ENCODE data around the gene DRICH1.
A peak's percentile ranks its signal among the peaks of the same experiment; 100 is the strongest.
"Not testable (repeated sequence)": the region's sequence is repeated elsewhere in the genome, so short reads cannot be mapped to it uniquely, and the experiment has no call there.

Gene DRICH1

GRCh38 chr22:23632178-23632577, at the start of gene DRICH1:
DRICH1 (minus strand) TSS chr22:23632321; CDS start chr22:23632023, 298 bp downstream.
- DNase-seq = no peak

- DNase-seq = no peak
Observed at GRCh38 chr22:23681026-23681809, 49.1 kb upstream of the DRICH1 start.

- DNase-seq = no peak
Observed at GRCh38 chr22:23678133-23678532, 46.0 kb upstream of the DRICH1 start.

GRCh38 chr22:23677701-23677995, 45.5 kb upstream of the DRICH1 start:
- no peak for DNase-seq

- not testable (repeated sequence) for DNase-seq
Observed at GRCh38 chr22:23676841-23677700, 45.0 kb upstream of the DRICH1 start.

GRCh38 chr22:23675502-23676415, 43.6 kb upstream of the DRICH1 start:
- DNase-seq = peak; percentile 49

GRCh38 chr22:23674886-23675501, 42.9 kb upstream of the DRICH1 start:
- DNase-seq = not testable (repeated sequence)

GRCh38 chr22:23673826-23674690, 41.9 kb upstream of the DRICH1 start:
- DNase-seq = no peak

- no peak for DNase-seq
Observed at GRCh38 chr22:23673050-23673620, 41.0 kb upstream of the DRICH1 start.

- not testable (repeated sequence) for DNase-seq
Observed at GRCh38 chr22:23672307-23673049, 40.4 kb upstream of the DRICH1 start.

- not testable (repeated sequence) for DNase-seq
Observed at GRCh38 chr22:23671387-23671786, 39.3 kb upstream of the DRICH1 start.

- no peak for DNase-seq
Observed at GRCh38 chr22:23670378-23671295, 38.5 kb upstream of the DRICH1 start.

GRCh38 chr22:23660381-23660780, 28.3 kb upstream of the DRICH1 start:
- DNase-seq = not testable (repeated sequence)

GRCh38 chr22:23657727-23658126, 25.6 kb upstream of the DRICH1 start:
- no peak for DNase-seq

GRCh38 chr22:23655891-23656475, 23.9 kb upstream of the DRICH1 start:
- no peak for DNase-seq

- no peak for DNase-seq
Observed at GRCh38 chr22:23652711-23653110, 20.6 kb upstream of the DRICH1 start.

- DNase-seq = no peak
Observed at GRCh38 chr22:23652286-23652685, 20.2 kb upstream of the DRICH1 start.

- no peak for DNase-seq
Observed at GRCh38 chr22:23651676-23652075, 19.6 kb upstream of the DRICH1 start.

GRCh38 chr22:23649071-23649501, 17.0 kb upstream of the DRICH1 start:
- no peak for DNase-seq

All from CD4-positive, alpha-beta T cell treated with Interleukin-15 for 1 hour (primary cell).